SK-N-SH (cell line): ENCODE results near the gene ZMYM3. TPM values are rescaled to one million over a fixed set of nuclear protein-coding genes. Genes with fewer than 3 reads are reported as not detected.

Experiments used
- CTCF ChIA-PET: fragments of 300-600, 350-600 bp; formaldehyde crosslinking; extraction: SDS; loops from one replicate; lab custom pipeline; 2021; lab: Yijun Ruan, JAX
- POLR2A ChIA-PET: fragments of 350-600 bp; sonication (Branson Sonifier 250); formaldehyde crosslinking; extraction: SDS; loops from one replicate; lab custom pipeline; 2020; ENCODE audit warnings: antibody characterized with exemption, inconsistent platforms; lab: Yijun Ruan, JAX
- DNase-seq: peaks from one replicate; pipeline ENCODE4 v3.0.0; 2012
- H2AFZ ChIP-seq: fragments of 200-600 bp; sonication (generic); 2 replicates; pipeline ENCODE4 v1.8.1; 2016; ENCODE audit warnings: antibody characterized with exemption, mild to moderate bottlenecking, low read depth
- H3F3A ChIP-seq: fragments of 200-600 bp; sonication (generic); replicated peaks from 2 replicates; pipeline ENCODE3; 2016; ENCODE audit warnings: antibody characterized with exemption, mild to moderate bottlenecking; ENCODE audit not compliant: insufficient read depth
- H3K27ac ChIP-seq, 2 experiments: fragments of 200-500 bp in 1 of 2; fragments of 200-600 bp in 1 of 2; sonication (Bioruptor generic) in 1 of 2; sonication (generic), shearing (Covaris generic) in 1 of 2; 2 replicates each; pipeline versions ENCODE4 v1.5.1 to v1.6.1; 2014 to 2016; ENCODE audit warnings: low read depth in 2 of 2, inconsistent platforms in 1 of 2, low read length in 1 of 2, mild to moderate bottlenecking in 1 of 2, mixed read lengths in 1 of 2
- H3K27me3 ChIP-seq: fragments of 200-600 bp; sonication (generic), shearing (Covaris generic); 2 replicates; pipeline ENCODE4 v1.6.1; 2016; ENCODE audit warnings: mixed run types; ENCODE audit not compliant: insufficient read depth
- H3K36me3 ChIP-seq, 2 experiments: fragments of 200-500 bp in 1 of 2; fragments of 200-600 bp in 1 of 2; sonication (Bioruptor generic) in 1 of 2; sonication (generic) in 1 of 2; replicated peaks in 1 of 2; 2 replicates each; pipeline versions ENCODE3 to v1.5.1; 2014 to 2016; ENCODE audit warnings: low read length in 1 of 2, mild to moderate bottlenecking in 1 of 2; ENCODE audit not compliant: insufficient read depth in 2 of 2, control insufficient read depth in 1 of 2
- H3K4me1 ChIP-seq, 2 experiments: fragments of 200-500 bp in 1 of 2; fragments of 200-600 bp in 1 of 2; sonication (Bioruptor generic) in 1 of 2; sonication (generic), shearing (Covaris generic) in 1 of 2; 2 replicates each; pipeline versions ENCODE4 v1.5.1 to v1.6.1; 2014 to 2016; ENCODE audit warnings: low read depth in 1 of 2, low read length in 1 of 2, mixed run types in 1 of 2; ENCODE audit not compliant: insufficient read depth in 2 of 2, control insufficient read depth in 1 of 2
- H3K4me2 ChIP-seq: fragments of 200-600 bp; sonication (generic), shearing (Covaris generic); 2 replicates; pipeline ENCODE4 v1.6.1; 2017; ENCODE audit warnings: mixed run types
- H3K4me3 ChIP-seq, 2 experiments: fragments of 200-500 bp in 1 of 2; fragments of 200-600 bp in 1 of 2; sonication (Bioruptor generic) in 1 of 2; sonication (generic), shearing (Covaris generic) in 1 of 2; 2 replicates each; pipeline versions ENCODE4 v1.5.1 to v1.8.1; 2014 to 2016; ENCODE audit warnings: low read depth in 2 of 2, inconsistent platforms in 1 of 2, low read length in 1 of 2, mild to moderate bottlenecking in 1 of 2, mixed read lengths in 1 of 2, moderate library complexity in 1 of 2
- H3K79me2 ChIP-seq: fragments of 200-600 bp; sonication (generic); 2 replicates; pipeline ENCODE4 v1.8.1; 2017; ENCODE audit warnings: mild to moderate bottlenecking; ENCODE audit not compliant: insufficient read depth
- H3K9ac ChIP-seq: fragments of 200-600 bp; sonication (generic); 2 replicates; pipeline ENCODE4 v1.6.1; 2017; ENCODE audit warnings: mixed run types
- H3K9me2 ChIP-seq: fragments of 200-600 bp; sonication (generic); 2 replicates; pipeline ENCODE4 v1.6.1; 2017; ENCODE audit warnings: mixed run types
- H3K9me3 ChIP-seq: fragments of 200-600 bp; sonication (generic); 2 replicates; pipeline ENCODE4 v1.6.1; 2017; ENCODE audit warnings: mixed run types, mild to moderate bottlenecking, moderate library complexity
- H4K20me1 ChIP-seq: fragments of 200-600 bp; sonication (generic); 2 replicates; pipeline ENCODE4 v1.6.1; 2017; ENCODE audit warnings: mild to moderate bottlenecking, mixed run types; ENCODE audit not compliant: insufficient read depth
- FOSL2 ChIP-seq: IDR thresholded peaks from 2 replicates; pipeline ENCODE4 v1.4.0; 2012; ENCODE audit warnings: low read depth, mild to moderate bottlenecking, moderate library complexity, borderline replicate concordance
- GATA2 ChIP-seq: sonication (generic); formaldehyde crosslinking; IDR thresholded peaks from 2 replicates; pipeline ENCODE4 v1.5.0; 2020; ENCODE audit warnings: mild to moderate bottlenecking, missing genetic modification reagents
- MEF2A ChIP-seq: IDR thresholded peaks from 2 replicates; pipeline ENCODE4 v1.4.0; 2012; ENCODE audit warnings: low read depth, borderline replicate concordance
- NFIC ChIP-seq: IDR thresholded peaks from 2 replicates; pipeline ENCODE4 v1.4.0; 2012; ENCODE audit warnings: borderline replicate concordance
- RAD21 ChIP-seq: IDR thresholded peaks from 2 replicates; pipeline ENCODE4 v1.6.1; 2012; ENCODE audit warnings: mild to moderate bottlenecking, low read length
- RFX5 ChIP-seq: IDR thresholded peaks from 2 replicates; pipeline ENCODE4 v1.6.1; 2012; ENCODE audit warnings: mild to moderate bottlenecking, improper control_type of control experiment, low read length
- WGBS: methylation state at CpG from one replicate; pipeline ENCODE4 v1.1.6; 2017; ENCODE audit warnings: low lambda C conversion rate; 5-methylcytosine and 5-hydroxymethylcytosine counted together
- polyA plus RNA-seq, 3 experiments: library from polyadenylated mRNA; depleted of rRNA; stranded (reverse); fragments of >200 nt; gene quantifications; 2 replicates each; pipeline ENCODE4 v1.2.3, GENCODE V29; 2012
- TF ChIP-seq, protein P1 (sequence below): fragments of 150-350 bp; IDR thresholded peaks from 2 replicates; pipeline ENCODE4 v1.6.1; 2016; ENCODE audit warnings: mild to moderate bottlenecking, low read depth, low read length
- TF ChIP-seq, protein P2 (sequence below): IDR thresholded peaks from 2 replicates; pipeline ENCODE4 v1.4.0; 2012; ENCODE audit warnings: low read depth, borderline replicate concordance
- TF ChIP-seq, protein P3 (sequence below): IDR thresholded peaks from 2 replicates; pipeline ENCODE4; 2012

Gene ZMYM3
- polyA plus RNA-seq, 1 of the 3 experiments (the other 2 are of a cell fraction) = 30.4 TPM

DNA sequence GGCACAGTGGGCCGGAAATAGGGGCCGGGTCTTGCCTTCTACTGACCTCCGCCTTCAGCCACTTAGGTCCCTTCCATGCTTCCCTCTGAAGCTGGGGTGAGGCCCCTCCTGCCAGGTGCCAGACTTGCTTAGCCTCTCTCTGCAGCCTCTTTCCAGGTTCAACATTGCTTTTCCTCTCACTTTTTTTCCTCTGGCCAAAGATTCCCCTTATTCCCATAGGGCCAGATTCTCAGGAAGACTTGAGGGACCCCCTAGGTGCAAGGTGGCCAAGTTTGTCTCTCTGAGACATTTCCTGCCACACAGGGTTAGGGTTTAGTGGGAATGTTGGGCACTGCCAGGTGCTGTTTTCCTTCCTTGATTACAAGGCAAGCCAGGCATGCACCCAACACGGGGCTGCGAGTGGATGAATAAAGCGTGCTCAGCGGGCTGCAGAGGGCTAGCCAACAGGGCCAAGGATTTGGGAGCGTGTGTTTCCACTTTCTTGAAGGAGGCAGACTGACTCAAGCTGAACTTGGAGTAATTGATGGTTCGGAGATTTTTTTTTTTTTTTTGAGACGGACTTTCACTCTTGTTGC lies 38.5 kb downstream of the ZMYM3 start:
- WGBS = 43% methylated on average over 8 of the region's 10 CpGs
- Histone ChIP-seq H3K36me3 (no peaks in the 10 kb centered on the region), H3K4me2 (no peak overlapping the region), H3F3A (peaks cover 3% of the 10 kb centered on the region), H3K27me3 (peaks cover 60% of the 10 kb centered on the region), H3K9ac (no peak overlapping the region), H4K20me1 (no peaks in the 10 kb centered on the region), H3K79me2 (no peaks in the 10 kb centered on the region), H3K9me2 (no peaks in the 10 kb centered on the region)
- no peak for DNase-seq
- TF ChIP-seq RFX5 (no peak), MEF2A (no peak), RAD21 (no peak), NFIC (no peak)
- TF ChIP-seq, protein P1, sequence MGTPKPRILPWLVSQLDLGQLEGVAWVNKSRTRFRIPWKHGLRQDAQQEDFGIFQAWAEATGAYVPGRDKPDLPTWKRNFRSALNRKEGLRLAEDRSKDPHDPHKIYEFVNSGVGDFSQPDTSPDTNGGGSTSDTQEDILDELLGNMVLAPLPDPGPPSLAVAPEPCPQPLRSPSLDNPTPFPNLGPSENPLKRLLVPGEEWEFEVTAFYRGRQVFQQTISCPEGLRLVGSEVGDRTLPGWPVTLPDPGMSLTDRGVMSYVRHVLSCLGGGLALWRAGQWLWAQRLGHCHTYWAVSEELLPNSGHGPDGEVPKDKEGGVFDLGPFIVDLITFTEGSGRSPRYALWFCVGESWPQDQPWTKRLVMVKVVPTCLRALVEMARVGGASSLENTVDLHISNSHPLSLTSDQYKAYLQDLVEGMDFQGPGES = no peak
- TF ChIP-seq, all 33 proteins: peak for 0
- ChIA-PET POLR2A (no interaction called here), CTCF (interaction anchor here (1.1 kb wide), 1 partner anchor 37 kb away, joined by 3 read pairs; no protein-coding TSS in a partner anchor)
- Histone ChIP-seq H2AFZ (no peak overlapping the region), H3K4me1 (no peaks in the 10 kb centered on the region), H3K27ac (no peak overlapping the region), H3K9me3 (no peaks in the 10 kb centered on the region), H3K4me3 (no peak overlapping the region)

DNA sequence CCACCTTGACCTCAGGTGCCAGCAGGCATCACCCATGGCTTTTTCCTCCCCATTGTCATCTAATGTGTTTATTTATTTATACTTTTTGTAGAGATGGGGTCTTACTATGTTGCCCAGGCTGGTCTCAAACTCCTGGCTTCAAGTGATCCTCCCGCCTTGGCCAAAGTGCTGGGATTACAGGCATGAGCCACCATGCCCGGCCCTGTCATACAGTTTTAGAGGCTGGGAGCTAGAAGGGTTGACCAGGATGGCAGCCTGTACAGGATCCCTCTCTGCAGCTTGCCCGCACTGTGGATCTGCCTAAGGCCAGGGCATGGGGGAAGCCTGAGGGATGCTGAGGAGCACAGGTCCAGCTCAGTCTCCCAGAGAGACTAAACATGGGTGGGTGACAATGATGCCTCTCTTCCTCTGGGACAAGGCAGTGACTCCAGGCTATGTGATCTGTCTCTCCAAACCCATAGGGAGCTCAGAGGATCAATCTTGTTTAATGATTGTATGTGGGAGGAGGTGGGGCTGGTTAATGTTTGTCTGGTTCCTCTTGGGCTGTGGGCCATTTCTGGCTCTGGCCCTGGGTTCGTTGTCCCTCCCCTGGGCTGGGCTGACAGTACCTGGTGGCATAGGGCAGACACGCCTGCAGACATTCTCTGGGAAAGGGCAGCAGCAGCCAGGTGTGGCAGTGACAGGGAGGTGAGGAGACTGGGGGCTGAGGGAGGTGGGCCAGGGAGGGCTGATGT lies 39.2 kb downstream of the ZMYM3 start:
- no peaks in the 10 kb centered on the region for H3K9me2 ChIP-seq
- 35% methylated on average over 3 of the region's 5 CpGs for WGBS
- no peaks in the 10 kb centered on the region for H3K79me2 ChIP-seq
- TF ChIP-seq, protein P2, sequence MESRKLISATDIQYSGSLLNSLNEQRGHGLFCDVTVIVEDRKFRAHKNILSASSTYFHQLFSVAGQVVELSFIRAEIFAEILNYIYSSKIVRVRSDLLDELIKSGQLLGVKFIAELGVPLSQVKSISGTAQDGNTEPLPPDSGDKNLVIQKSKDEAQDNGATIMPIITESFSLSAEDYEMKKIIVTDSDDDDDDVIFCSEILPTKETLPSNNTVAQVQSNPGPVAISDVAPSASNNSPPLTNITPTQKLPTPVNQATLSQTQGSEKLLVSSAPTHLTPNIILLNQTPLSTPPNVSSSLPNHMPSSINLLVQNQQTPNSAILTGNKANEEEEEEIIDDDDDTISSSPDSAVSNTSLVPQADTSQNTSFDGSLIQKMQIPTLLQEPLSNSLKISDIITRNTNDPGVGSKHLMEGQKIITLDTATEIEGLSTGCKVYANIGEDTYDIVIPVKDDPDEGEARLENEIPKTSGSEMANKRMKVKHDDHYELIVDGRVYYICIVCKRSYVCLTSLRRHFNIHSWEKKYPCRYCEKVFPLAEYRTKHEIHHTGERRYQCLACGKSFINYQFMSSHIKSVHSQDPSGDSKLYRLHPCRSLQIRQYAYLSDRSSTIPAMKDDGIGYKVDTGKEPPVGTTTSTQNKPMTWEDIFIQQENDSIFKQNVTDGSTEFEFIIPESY = no peak
- H3K27ac ChIP-seq = no peak overlapping the region
- no peak overlapping the region for H3K9ac ChIP-seq
- no peak overlapping the region for H3K4me3 ChIP-seq
- no peaks in the 10 kb centered on the region for H3K36me3 ChIP-seq
- H2AFZ ChIP-seq = no peak overlapping the region
- CTCF ChIA-PET = no interaction called here
- no peak for DNase-seq
- no peak overlapping the region for H3K4me2 ChIP-seq
- no peaks in the 10 kb centered on the region for H3K9me3 ChIP-seq
- peaks cover 4% of the 10 kb centered on the region for H3F3A ChIP-seq
- H3K27me3 ChIP-seq = peaks cover 60% of the 10 kb centered on the region
- no peaks in the 10 kb centered on the region for H4K20me1 ChIP-seq
- POLR2A ChIA-PET = no interaction called here
- no peaks in the 10 kb centered on the region for H3K4me1 ChIP-seq

DNA sequence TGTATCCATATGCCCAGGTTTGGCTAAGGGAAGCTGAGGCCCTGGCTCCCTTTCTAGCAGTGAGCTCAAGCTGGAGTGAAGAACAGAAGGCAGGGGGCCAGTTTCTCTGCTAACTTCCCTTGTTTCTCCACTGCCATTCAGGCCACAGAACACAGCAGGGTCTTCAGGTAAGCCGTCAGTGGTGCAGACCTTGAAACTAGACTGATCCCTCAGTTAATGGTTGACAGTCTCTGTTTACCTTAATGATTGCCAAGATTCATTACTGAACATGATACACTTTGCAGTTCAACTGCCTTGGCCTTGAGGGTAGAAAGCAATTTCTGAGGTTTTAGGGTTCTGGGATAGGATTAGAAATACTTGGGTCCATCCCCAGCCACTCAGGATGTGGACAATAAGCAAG lies 39.8 kb downstream of the ZMYM3 start:
- H3F3A ChIP-seq = peaks cover 4% of the 10 kb centered on the region
- no peak overlapping the region for H2AFZ ChIP-seq
- CTCF ChIA-PET = no interaction called here
- no peaks in the 10 kb centered on the region for H3K36me3 ChIP-seq
- DNase-seq = no peak
- POLR2A ChIA-PET = no interaction called here
- no peak overlapping the region for H3K4me3 ChIP-seq
- H3K4me1 ChIP-seq = no peaks in the 10 kb centered on the region
- H3K27ac ChIP-seq = no peak overlapping the region
- no peak overlapping the region for H3K4me2 ChIP-seq
- H3K9me3 ChIP-seq = no peaks in the 10 kb centered on the region
- no peaks in the 10 kb centered on the region for H3K79me2 ChIP-seq
- H3K27me3 ChIP-seq = peaks cover 60% of the 10 kb centered on the region
- WGBS = 70% methylated on average over 1 of the region's 1 CpG
- no peak overlapping the region for H3K9ac ChIP-seq
- TF ChIP-seq GATA2 (CRISPR knock-in tag) (no peak), FOSL2 (no peak)
- TF ChIP-seq, protein P3, sequence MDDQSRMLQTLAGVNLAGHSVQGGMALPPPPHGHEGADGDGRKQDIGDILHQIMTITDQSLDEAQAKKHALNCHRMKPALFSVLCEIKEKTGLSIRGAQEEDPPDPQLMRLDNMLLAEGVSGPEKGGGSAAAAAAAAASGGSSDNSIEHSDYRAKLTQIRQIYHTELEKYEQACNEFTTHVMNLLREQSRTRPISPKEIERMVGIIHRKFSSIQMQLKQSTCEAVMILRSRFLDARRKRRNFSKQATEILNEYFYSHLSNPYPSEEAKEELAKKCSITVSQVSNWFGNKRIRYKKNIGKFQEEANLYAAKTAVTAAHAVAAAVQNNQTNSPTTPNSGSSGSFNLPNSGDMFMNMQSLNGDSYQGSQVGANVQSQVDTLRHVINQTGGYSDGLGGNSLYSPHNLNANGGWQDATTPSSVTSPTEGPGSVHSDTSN = no peak
- TF ChIP-seq, protein P1 = no peak
- H3K9me2 ChIP-seq = no peaks in the 10 kb centered on the region
- H4K20me1 ChIP-seq = no peaks in the 10 kb centered on the region
